Neural progenitor cell (in vitro differentiated cells): ENCODE measurements around the gene FBLN5.

ENCODE experiments used
- EZH2 ChIP-seq: fragments of 200-600 bp; sonication (generic); IDR thresholded peaks from 2 replicates; pipeline ENCODE4 v1.6.1; 2017; ENCODE audit warnings: antibody characterized with exemption, mild to moderate bottlenecking, moderate library complexity
- TF ChIP-seq, protein P1 (sequence below): fragments of 200-600 bp; sonication (generic); IDR thresholded peaks from 2 replicates; pipeline ENCODE4 v1.5.1; 2017; ENCODE audit warnings: antibody characterized with exemption, mild to moderate bottlenecking

DNA sequence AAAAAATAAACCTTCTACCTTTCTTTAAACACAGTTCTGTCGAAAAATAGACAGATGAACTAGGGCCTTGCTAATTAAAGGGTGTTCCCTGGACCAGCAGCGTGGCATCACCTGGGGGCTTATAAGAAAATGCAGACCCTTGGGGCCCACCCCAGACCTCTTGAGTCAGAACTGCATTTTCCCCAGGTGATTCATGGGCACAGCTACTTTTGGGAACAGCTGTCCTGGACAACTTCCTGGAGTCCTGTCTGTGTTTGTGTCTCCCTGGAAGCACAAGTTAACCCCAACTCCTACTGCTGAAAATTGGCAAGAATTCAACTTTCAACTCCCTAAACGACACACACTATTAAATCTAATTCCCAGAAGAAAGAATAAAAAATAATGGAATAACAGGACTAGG, 17.8 kb downstream of the FBLN5 start:
- TF ChIP-seq, protein P1, sequence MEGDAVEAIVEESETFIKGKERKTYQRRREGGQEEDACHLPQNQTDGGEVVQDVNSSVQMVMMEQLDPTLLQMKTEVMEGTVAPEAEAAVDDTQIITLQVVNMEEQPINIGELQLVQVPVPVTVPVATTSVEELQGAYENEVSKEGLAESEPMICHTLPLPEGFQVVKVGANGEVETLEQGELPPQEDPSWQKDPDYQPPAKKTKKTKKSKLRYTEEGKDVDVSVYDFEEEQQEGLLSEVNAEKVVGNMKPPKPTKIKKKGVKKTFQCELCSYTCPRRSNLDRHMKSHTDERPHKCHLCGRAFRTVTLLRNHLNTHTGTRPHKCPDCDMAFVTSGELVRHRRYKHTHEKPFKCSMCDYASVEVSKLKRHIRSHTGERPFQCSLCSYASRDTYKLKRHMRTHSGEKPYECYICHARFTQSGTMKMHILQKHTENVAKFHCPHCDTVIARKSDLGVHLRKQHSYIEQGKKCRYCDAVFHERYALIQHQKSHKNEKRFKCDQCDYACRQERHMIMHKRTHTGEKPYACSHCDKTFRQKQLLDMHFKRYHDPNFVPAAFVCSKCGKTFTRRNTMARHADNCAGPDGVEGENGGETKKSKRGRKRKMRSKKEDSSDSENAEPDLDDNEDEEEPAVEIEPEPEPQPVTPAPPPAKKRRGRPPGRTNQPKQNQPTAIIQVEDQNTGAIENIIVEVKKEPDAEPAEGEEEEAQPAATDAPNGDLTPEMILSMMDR = no peak
- no peak for TF ChIP-seq EZH2
